H9 (cell line): ENCODE data around the gene DPF3. TPM values are rescaled to one million over a fixed set of nuclear protein-coding genes. Genes with fewer than 3 reads are reported as not detected.

Experiments used
- DNase-seq: peaks from one replicate; pipeline ENCODE4 v3.0.0-alpha.2; 2017
- H2AFZ ChIP-seq: one replicate; pipeline ENCODE4 v1.6.1; 2013; ENCODE audit warnings: mild to moderate bottlenecking, low read length, control low read depth, moderate library complexity
- H2AK5ac ChIP-seq: 2 replicates; pipeline ENCODE4 v1.6.1; 2013; ENCODE audit warnings: low read length, control low read depth, mixed read lengths; ENCODE audit not compliant: insufficient read length
- H2BK120ac ChIP-seq: one replicate; pipeline ENCODE4 v1.6.1; 2013; ENCODE audit warnings: low read depth, mild to moderate bottlenecking, low read length, control low read depth, inconsistent platforms; ENCODE audit not compliant: poor library complexity, severe bottlenecking
- H2BK12ac ChIP-seq: 2 replicates; pipeline ENCODE4 v1.6.1; 2013; ENCODE audit warnings: low read length, control low read depth, mixed read lengths, low read depth; ENCODE audit not compliant: insufficient read length
- H2BK15ac ChIP-seq: 2 replicates; pipeline ENCODE4 v1.6.1; 2013; ENCODE audit warnings: low read depth, low read length, control low read depth
- H2BK20ac ChIP-seq: one replicate; pipeline ENCODE4 v1.6.1; 2013; ENCODE audit warnings: low read depth, mild to moderate bottlenecking, low read length, control low read depth, inconsistent platforms; ENCODE audit not compliant: poor library complexity, severe bottlenecking
- H2BK5ac ChIP-seq: 2 replicates; pipeline ENCODE4 v1.6.1; 2013; ENCODE audit warnings: low read length, control low read depth, mixed read lengths; ENCODE audit not compliant: insufficient read length
- H3K14ac ChIP-seq: 2 replicates; pipeline ENCODE4 v1.6.1; 2013; ENCODE audit warnings: low read length, control low read depth; ENCODE audit not compliant: insufficient read depth
- H3K18ac ChIP-seq: 2 replicates; pipeline ENCODE4 v1.6.1; 2013; ENCODE audit warnings: low read depth, mild to moderate bottlenecking, mixed read lengths, low read length, control low read depth; ENCODE audit not compliant: insufficient read length
- H3K23ac ChIP-seq: 2 replicates; pipeline ENCODE4 v1.6.1; 2013; ENCODE audit warnings: low read length, control low read depth, mixed read lengths, low read depth; ENCODE audit not compliant: insufficient read length
- H3K23me2 ChIP-seq: 2 replicates; pipeline ENCODE4 v1.6.1; 2013; ENCODE audit warnings: low read depth, mild to moderate bottlenecking, mixed read lengths, low read length, control low read depth; ENCODE audit not compliant: insufficient read length, poor library complexity, severe bottlenecking
- H3K27ac ChIP-seq: 2 replicates; pipeline ENCODE4 v1.5.1; 2013; ENCODE audit warnings: low read length, control low read depth, mixed read lengths, low read depth; ENCODE audit not compliant: insufficient read length
- H3K27me3 ChIP-seq: 2 replicates; pipeline ENCODE4 v1.6.1; 2013; ENCODE audit warnings: low read length, control low read depth, inconsistent platforms; ENCODE audit not compliant: insufficient read depth
- H3K4ac ChIP-seq: 2 replicates; pipeline ENCODE4 v1.6.1; 2013; ENCODE audit warnings: low read depth, mild to moderate bottlenecking, control low read depth, inconsistent platforms, low read length, moderate library complexity
- H3K4me1 ChIP-seq: 2 replicates; pipeline ENCODE4 v1.6.1; 2013; ENCODE audit warnings: low read length, control low read depth, inconsistent platforms; ENCODE audit not compliant: insufficient read depth
- H3K4me2 ChIP-seq: 2 replicates; pipeline ENCODE4 v1.6.1; 2013; ENCODE audit warnings: low read length, control low read depth, mixed read lengths; ENCODE audit not compliant: insufficient read length, insufficient read depth
- H3K56ac ChIP-seq: 2 replicates; pipeline ENCODE4 v1.6.1; 2013; ENCODE audit warnings: low read depth, mild to moderate bottlenecking, mixed read lengths, low read length, control low read depth; ENCODE audit not compliant: insufficient read length
- H3K79me1 ChIP-seq: 2 replicates; pipeline ENCODE4 v1.6.1; 2013; ENCODE audit warnings: low read depth, mild to moderate bottlenecking, moderate library complexity, low read length, control low read depth, inconsistent platforms; ENCODE audit not compliant: insufficient read depth, poor library complexity, severe bottlenecking
- H3K79me2 ChIP-seq: 2 replicates; pipeline ENCODE4 v1.6.1; 2013; ENCODE audit warnings: low read length, control low read depth, inconsistent platforms; ENCODE audit not compliant: insufficient read depth
- H3K9ac ChIP-seq: 2 replicates; pipeline ENCODE4 v1.6.1; 2013; ENCODE audit warnings: low read length, control low read depth, mixed read lengths; ENCODE audit not compliant: insufficient read length; ENCODE audit errors: extremely low read depth
- H3K9me3 ChIP-seq: one replicate; pipeline ENCODE4 v1.6.1; 2013; ENCODE audit warnings: low read depth, low read length, inconsistent platforms; ENCODE audit not compliant: control insufficient read depth
- H3T11ph ChIP-seq: one replicate; pipeline ENCODE4 v1.6.1; 2013; ENCODE audit warnings: mild to moderate bottlenecking, low read length, control low read depth, inconsistent platforms
- H4K20me1 ChIP-seq: one replicate; pipeline ENCODE4 v1.6.1; 2013; ENCODE audit not compliant: control insufficient read depth, insufficient read length, insufficient read depth
- H4K5ac ChIP-seq: 2 replicates; pipeline ENCODE4 v1.6.1; 2013; ENCODE audit warnings: low read depth, mild to moderate bottlenecking, mixed read lengths, low read length, control low read depth; ENCODE audit not compliant: insufficient read length
- H4K8ac ChIP-seq: replicated peaks from 2 replicates; pipeline ENCODE4 v1.6.1; 2013; ENCODE audit warnings: low read length, control low read depth, mixed read lengths, low read depth; ENCODE audit not compliant: insufficient read length
- H4K91ac ChIP-seq: 2 replicates; pipeline ENCODE4 v1.6.1; 2013; ENCODE audit warnings: low read depth, mild to moderate bottlenecking, moderate library complexity, mixed read lengths, low read length, control low read depth; ENCODE audit not compliant: insufficient read length
- H3K27ac Mint-ChIP-seq, 3 experiments: 2 replicates in 2 of 3; 3 replicates in 1 of 3; pipeline ENCODE4 v1.8.0; 2020 to 2021; ENCODE audit warnings: mixed read lengths in 3 of 3, mild to moderate bottlenecking in 1 of 3, moderate library complexity in 1 of 3
- H3K27me3 Mint-ChIP-seq: 2 replicates; pipeline ENCODE4 v1.8.0; 2021; ENCODE audit warnings: low read depth, mild to moderate bottlenecking, moderate library complexity, mixed read lengths
- H3K36me3 Mint-ChIP-seq, 3 experiments: 2 replicates in 2 of 3; 3 replicates in 1 of 3; pipeline ENCODE4 v1.8.0; 2020 to 2021; ENCODE audit warnings: low read depth in 3 of 3, mixed read lengths in 3 of 3; ENCODE audit not compliant: insufficient read depth in 1 of 3
- H3K4me1 Mint-ChIP-seq, 2 experiments: 2 replicates each; pipeline ENCODE4 v1.8.0; 2020; ENCODE audit warnings: mixed read lengths in 2 of 2
- H3K4me3 Mint-ChIP-seq, 2 experiments: 2 replicates in 1 of 2; 3 replicates in 1 of 2; pipeline ENCODE4 v1.8.0; 2020 to 2021; ENCODE audit warnings: mild to moderate bottlenecking in 2 of 2, mixed read lengths in 2 of 2, moderate library complexity in 1 of 2
- H3K9me3 Mint-ChIP-seq, 2 experiments: 2 replicates in 1 of 2; 3 replicates in 1 of 2; pipeline ENCODE4 v1.8.0; 2020; ENCODE audit warnings: mild to moderate bottlenecking in 2 of 2, mixed read lengths in 2 of 2, moderate library complexity in 1 of 2
- WGBS: extraction: QIAGEN DNeasy Blood & Tissue Kit; methylation state at CpG from one replicate; pipeline ENCODE4 v1.1.7; 2013; ENCODE audit warnings: missing lambda C conversion rate, low lambda C conversion rate, mixed read lengths; ENCODE audit not compliant: insufficient read length; ENCODE audit errors: extremely low coverage; 5-methylcytosine and 5-hydroxymethylcytosine counted together
- total RNA-seq: library from RNA; stranded (reverse); gene quantifications from 2 replicates; pipeline ENCODE4 v1.2.1, GENCODE V29; 2021
- TF ChIP-seq, protein P1 (sequence below): fragments of 200-600 bp; sonication (generic); conservative IDR thresholded peaks from 3 replicates; pipeline ENCODE4 v1.8.0; 2021; ENCODE audit warnings: antibody characterized with exemption, mild to moderate bottlenecking

DPF3 gene
- total RNA-seq, 1 experiment from 2014 or later, result not detected

DNA sequence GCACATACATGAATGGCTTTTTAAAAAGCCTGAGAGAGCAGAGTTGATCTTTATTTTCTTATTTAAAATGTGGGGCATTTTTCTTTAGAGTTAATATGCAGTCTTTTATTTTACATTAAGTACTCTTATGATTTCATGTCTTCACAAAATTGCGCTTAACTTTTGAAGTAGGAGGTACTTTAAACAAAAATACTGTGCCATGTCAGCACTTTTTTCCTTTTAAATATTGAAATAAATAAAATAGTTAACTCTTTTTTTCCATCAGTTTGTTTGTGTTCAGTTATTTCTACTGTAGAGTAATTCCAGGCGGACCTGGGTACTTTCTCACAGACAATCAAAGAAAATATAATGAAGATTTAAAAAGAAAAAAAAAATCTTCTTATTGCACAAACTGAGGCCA is 231.7 kb downstream of the DPF3 start:
- no peak overlapping the region for H2AFZ ChIP-seq
- H3T11ph ChIP-seq, result no peak overlapping the region
- H3K79me1 ChIP-seq, result no peaks in the 10 kb centered on the region
- no peak overlapping the region for H4K5ac ChIP-seq
- Mint-ChIP-seq H3K4me3 (no peak overlapping the region), H3K36me3 (no peaks in the 10 kb centered on the region), H3K27ac (no peak overlapping the region), H3K9me3 (no peaks in the 10 kb centered on the region), H3K4me1 (peaks cover 0 to 4% of the 10 kb centered on the region in 2 experiments; a peak in 1 of 4 replicates), H3K27me3 (no peaks in the 10 kb centered on the region)
- no peak for DNase-seq
- H3K23ac ChIP-seq, result no peak overlapping the region
- no peaks in the 10 kb centered on the region for H4K20me1 ChIP-seq
- no peaks in the 10 kb centered on the region for H3K79me2 ChIP-seq
- no peak overlapping the region for H3K14ac ChIP-seq
- H3K18ac ChIP-seq, result no peak overlapping the region
- no peak overlapping the region for H2BK15ac ChIP-seq
- no peaks in the 10 kb centered on the region for H3K4me1 ChIP-seq
- no peak overlapping the region for H3K9ac ChIP-seq
- H3K4me2 ChIP-seq, result no peak overlapping the region
- no CpG with 5 or more reads among the region's 2 CpGs for WGBS
- H3K56ac ChIP-seq, result no peak overlapping the region
- H4K91ac ChIP-seq, result no peak overlapping the region
- no peak overlapping the region for H2BK20ac ChIP-seq
- H3K27me3 ChIP-seq, result no peaks in the 10 kb centered on the region
- H3K9me3 ChIP-seq, result no peaks in the 10 kb centered on the region
- no peak overlapping the region for H2BK120ac ChIP-seq
- no peak overlapping the region for H3K27ac ChIP-seq
- no peak overlapping the region for H2AK5ac ChIP-seq
- no peak overlapping the region for H3K4ac ChIP-seq
- H3K23me2 ChIP-seq, result no peaks in the 10 kb centered on the region
- no peak overlapping the region for H2BK5ac ChIP-seq
- H2BK12ac ChIP-seq, result no peak overlapping the region
- no peak overlapping the region for H4K8ac ChIP-seq
- TF ChIP-seq, protein P1, sequence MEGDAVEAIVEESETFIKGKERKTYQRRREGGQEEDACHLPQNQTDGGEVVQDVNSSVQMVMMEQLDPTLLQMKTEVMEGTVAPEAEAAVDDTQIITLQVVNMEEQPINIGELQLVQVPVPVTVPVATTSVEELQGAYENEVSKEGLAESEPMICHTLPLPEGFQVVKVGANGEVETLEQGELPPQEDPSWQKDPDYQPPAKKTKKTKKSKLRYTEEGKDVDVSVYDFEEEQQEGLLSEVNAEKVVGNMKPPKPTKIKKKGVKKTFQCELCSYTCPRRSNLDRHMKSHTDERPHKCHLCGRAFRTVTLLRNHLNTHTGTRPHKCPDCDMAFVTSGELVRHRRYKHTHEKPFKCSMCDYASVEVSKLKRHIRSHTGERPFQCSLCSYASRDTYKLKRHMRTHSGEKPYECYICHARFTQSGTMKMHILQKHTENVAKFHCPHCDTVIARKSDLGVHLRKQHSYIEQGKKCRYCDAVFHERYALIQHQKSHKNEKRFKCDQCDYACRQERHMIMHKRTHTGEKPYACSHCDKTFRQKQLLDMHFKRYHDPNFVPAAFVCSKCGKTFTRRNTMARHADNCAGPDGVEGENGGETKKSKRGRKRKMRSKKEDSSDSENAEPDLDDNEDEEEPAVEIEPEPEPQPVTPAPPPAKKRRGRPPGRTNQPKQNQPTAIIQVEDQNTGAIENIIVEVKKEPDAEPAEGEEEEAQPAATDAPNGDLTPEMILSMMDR, result no peak
